K562 (cell line): ENCODE data around the gene TUBGCP6. TPM values are rescaled to one million over a fixed set of nuclear protein-coding genes. Genes with fewer than 3 reads are reported as not detected.

Source experiments
- ATAC-seq: fragments of 200-7000 bp; cut with Tn5 transposase; 3 replicates; pipeline ENCODE4 v1.9.1; 2020; ENCODE audit warnings: moderate library complexity
- BruUV-seq: library from RNA; stranded (reverse); fragments of 400-500 nt; replicated peaks from 2 replicates; lab custom pipeline; 2021; lab: Mats Ljungman, UMichigan
- CTCF ChIA-PET: fragments of 300-600 bp; formaldehyde crosslinking; extraction: SDS; loops from one replicate; lab custom pipeline; 2021; ENCODE audit warnings: low intra/inter-chr PET ratio; lab: Yijun Ruan, JAX
- POLR2A ChIA-PET: fragments of 300-600, 350-650 bp; sonication (Branson Sonifier 250); formaldehyde crosslinking; extraction: SDS; loops from one replicate; lab custom pipeline; 2021; ENCODE audit warnings: antibody characterized with exemption, inconsistent platforms; lab: Yijun Ruan, JAX
- DNase-seq, 4 experiments: peaks; one replicate each; pipeline versions ENCODE4 v3.0.0 to v3.0.0-alpha.2; 2011 to 2018; ENCODE audit warnings: low spot score in 3 of 4, mixed read lengths in 3 of 4; ENCODE audit errors: extremely low read depth in 1 of 4
- FAIRE-seq: peaks from 2 replicates; lab custom pipeline; 2011; peaks lifted over from hg19 to GRCh38; lab: Jason Lieb, UNC
- H2AFZ ChIP-seq: 2 replicates; pipeline ENCODE4 v1.6.0; 2011; ENCODE audit warnings: low read depth, low read length, control low read depth, inconsistent platforms
- H3K27ac ChIP-seq: fragments of 200-600 bp; 3 replicates; pipeline ENCODE4 v1.8.0; 2011; ENCODE audit warnings: low read depth, mild to moderate bottlenecking, control low read depth, inconsistent platforms, low read length, moderate library complexity, mixed read lengths; ENCODE audit errors: extremely low read depth
- H3K27me3 ChIP-seq, 2 experiments: fragments of 300-600 bp in 1 of 2; 2 replicates in 1 of 2; 3 replicates in 1 of 2; pipeline versions ENCODE4 v1.6.0 to v1.8.0; 2011; ENCODE audit warnings: inconsistent platforms in 2 of 2, low read length in 2 of 2, mild to moderate bottlenecking in 1 of 2, mixed read lengths in 1 of 2, moderate library complexity in 1 of 2; ENCODE audit not compliant: control insufficient read depth in 2 of 2, insufficient read depth in 2 of 2
- H3K36me3 ChIP-seq: fragments of 300-600 bp; 3 replicates; pipeline ENCODE4 v1.8.0; 2011; ENCODE audit warnings: mild to moderate bottlenecking, low read length, inconsistent platforms; ENCODE audit not compliant: control insufficient read depth, insufficient read depth
- H3K4me1 ChIP-seq, 2 experiments: fragments of 200-600 bp in 1 of 2; replicated peaks in 1 of 2; 2 replicates in 1 of 2; 3 replicates in 1 of 2; pipeline versions ENCODE4 v1.5.1 to v1.8.0; 2011; ENCODE audit warnings: inconsistent platforms in 2 of 2, low read length in 2 of 2, mild to moderate bottlenecking in 1 of 2, mixed read lengths in 1 of 2, moderate library complexity in 1 of 2; ENCODE audit not compliant: control insufficient read depth in 2 of 2, insufficient read depth in 2 of 2
- H3K4me2 ChIP-seq: 2 replicates; pipeline ENCODE4 v1.6.1; 2011; ENCODE audit warnings: low read length, control low read depth, inconsistent platforms, mixed read lengths; ENCODE audit not compliant: insufficient read depth
- H3K4me3 ChIP-seq: fragments of 200-600 bp; sonication (generic), shearing (Covaris generic); 2 replicates; pipeline ENCODE4 v1.5.1; 2016; ENCODE audit warnings: control low read depth, inconsistent platforms
- H3K79me2 ChIP-seq: fragments of 200-600 bp; 3 replicates; pipeline ENCODE4 v1.8.0; 2011; ENCODE audit warnings: low read length, inconsistent platforms; ENCODE audit not compliant: control insufficient read depth, insufficient read depth
- H3K9ac ChIP-seq, 2 experiments: 2 replicates each; pipeline versions ENCODE4 v1.6.0 to v1.6.1; 2011; ENCODE audit warnings: low read depth in 2 of 2, low read length in 2 of 2, control low read depth in 1 of 2, inconsistent platforms in 1 of 2, mild to moderate bottlenecking in 1 of 2, mixed read lengths in 1 of 2; ENCODE audit not compliant: insufficient read depth in 1 of 2
- H3K9me1 ChIP-seq: one replicate; pipeline ENCODE4 v1.6.0; 2011; ENCODE audit warnings: inconsistent platforms, mild to moderate bottlenecking, low read length, moderate library complexity; ENCODE audit not compliant: control insufficient read depth, insufficient read depth
- H3K9me3 ChIP-seq: replicated peaks from 2 replicates; pipeline ENCODE4 v1.5.1; 2011; ENCODE audit warnings: low read depth, low read length, inconsistent platforms; ENCODE audit not compliant: control insufficient read depth, insufficient read depth
- H4K20me1 ChIP-seq: replicated peaks from 2 replicates; pipeline ENCODE4 v1.6.1; 2011; ENCODE audit warnings: low read length, inconsistent platforms, mixed read lengths; ENCODE audit not compliant: control insufficient read depth, insufficient read depth
- NR2C2 ChIP-seq, 2 experiments: fragments of 200-800 bp in 1 of 2; sonication (Bioruptor generic) in 1 of 2; sonication (generic) in 1 of 2; formaldehyde crosslinking in 1 of 2; IDR thresholded peaks; 2 replicates each; pipeline versions ENCODE4 v1.6.1 to v1.8.0; 2016 to 2022; ENCODE audit warnings: mild to moderate bottlenecking in 1 of 2, missing compliant biosample characterization in 1 of 2, missing genetic modification characterization in 1 of 2, missing genetic modification reagents in 1 of 2
- ZFP36 ChIP-seq: fragments of 150-350 bp; IDR thresholded peaks from 2 replicates; pipeline ENCODE4 v1.6.1; 2018; ENCODE audit warnings: low read length, low read depth; ENCODE audit not compliant: partially characterized antibody
- ZFPM2 ChIP-seq: fragments of 250-450 bp; sonication (Bioruptor Pico); IDR thresholded peaks from 2 replicates; pipeline ENCODE4 v1.5.1; 2022; ENCODE audit warnings: mild to moderate bottlenecking
- ZKSCAN3 ChIP-seq: fragments of 250-450 bp; sonication (Bioruptor Pico); IDR thresholded peaks from 2 replicates; pipeline ENCODE4 v1.4.0; 2020
- WGBS: fragments of 100-300 bp; shearing (Covaris generic); methylation state at CpG from one replicate; pipeline ENCODE4 v1.1.6; 2016; ENCODE audit warnings: low coverage, mixed read lengths; ENCODE audit not compliant: insufficient coverage; ENCODE audit errors: missing lambda C conversion rate; 5-methylcytosine and 5-hydroxymethylcytosine counted together
- in situ Hi-C: fragments of 300-500 bp; cut with MboI; formaldehyde crosslinking; loops from 4 replicates; pipeline ENCODE4 v1.15.0; 2018; ENCODE audit warnings: inconsistent platforms, mixed read lengths
- intact Hi-C: fragments of 100-400 bp; cut with micrococcal nuclease; formaldehyde crosslinking; loops from 2 replicates; pipeline ENCODE4 v1.14.2; 2022
- polyA plus RNA-seq, 8 experiments: library from polyadenylated mRNA; depleted of rRNA in 4 of 8; stranded (reverse) in 5 of 8; unstranded in 3 of 8; fragments of >200 nt; fragmentation: Nextera tagmentation in 2 of 8; fragmentation: Illumina TruSeq in 1 of 8; extraction: Ambion mirVana in 2 of 8; extraction: Trizol in 1 of 8; gene quantifications; 2 replicates each; pipeline versions ENCODE4 v1.2.1 to v1.2.3, GENCODE V29; 2011 to 2014; ENCODE audit warnings: inconsistent platforms in 1 of 8, missing spikeins in 1 of 8
- total RNA-seq, 7 experiments: library from RNA; depleted of rRNA in 6 of 7; stranded (reverse); fragments of >200 nt in 6 of 7; fragmentation: Illumina TruSeq in 2 of 7; extraction: Trizol in 2 of 7; gene quantifications; 2 replicates each; pipeline versions ENCODE4 v1.2.1 to v1.2.3, GENCODE V29; 2011 to 2021; ENCODE audit warnings: low replicate concordance in 1 of 7

Gene TUBGCP6
- total and polyA plus RNA-seq, 9 of the 15 experiments (the other 6 are each of a cell fraction or from before 2014, with no cell fraction given) = 0.76 to 33.0 (median 10.1) TPM

- Histone ChIP-seq H3K9me3 (no peaks in the 10 kb centered on the region), H2AFZ (no peak overlapping the region), H3K4me3 (no peak overlapping the region), H3K9ac (peak overlapping the region in 1 of 2 experiments; percentile 13; a peak in 1 of 4 replicates), H3K27ac (no peak overlapping the region), H3K4me1 (peaks cover 0 to 59% of the 10 kb centered on the region in 2 experiments; a peak in 2 of 5 replicates), H3K4me2 (no peak overlapping the region), H3K9me1 (no peaks in the 10 kb centered on the region), H3K27me3 (no peaks in the 10 kb centered on the region), H3K79me2 (no peaks in the 10 kb centered on the region), H3K36me3 (no peaks in the 10 kb centered on the region), H4K20me1 (no peaks in the 10 kb centered on the region)
- BruUV-seq = no TSS peak
- no peak for DNase-seq
- TF ChIP-seq ZKSCAN3 (no peak), ZFP36 (peak; percentile 92), NR2C2 (CRISPR knock-in tag; IDR thresholded peaks at IDR 0.05) (peak; percentile 31; the same call in 1 of the 2 replicates), NR2C2 (tag; IDR thresholded peaks at IDR 0.05) (no peak), ZFPM2 (CRISPR knock-in tag) (no peak)
- WGBS = 84% methylated on average over 20 of the region's 39 CpGs
- FAIRE-seq = no peak
- ATAC-seq = no peak
- in situ Hi-C loops = no loop called here
- POLR2A ChIA-PET = no interaction called here
- CTCF ChIA-PET = no interaction called here
- intact Hi-C loops = no loop called here
Measured at GRCh38 chr22:50179937-50180726, 64.7 kb downstream of the TUBGCP6 start.
